MCF 10A (cell line): Measurements from ENCODE around the gene RPP30. TPM values are rescaled to one million over a fixed set of nuclear protein-coding genes. Genes with fewer than 3 reads are reported as not detected.
A peak's percentile ranks its signal among the peaks of the same experiment; 100 is the strongest.

ENCODE experiments used
- BruUV-seq: library from RNA; stranded (reverse); fragments of 400-500 nt; replicated peaks from 2 replicates; lab custom pipeline; 2021; lab: Mats Ljungman, UMichigan
- CTCF ChIA-PET: fragments of 300-600 bp; sonication (Branson Sonifier 250); formaldehyde crosslinking; extraction: SDS; loops from one replicate; lab custom pipeline; 2021; ENCODE audit warnings: antibody characterized with exemption, inconsistent platforms; lab: Yijun Ruan, JAX
- POLR2A ChIA-PET: fragments of 300-600, 350-650 bp; sonication (Branson Sonifier 250); formaldehyde crosslinking; extraction: SDS; loops from one replicate; lab custom pipeline; 2020; ENCODE audit warnings: antibody characterized with exemption, inconsistent platforms; lab: Yijun Ruan, JAX
- DNase-seq: peaks from one replicate; pipeline ENCODE4 v3.0.0-alpha.2; 2018; ENCODE audit not compliant: unreplicated experiment
- H3K27ac Mint-ChIP-seq: one replicate; pipeline ENCODE4 v1.8.0; 2022; ENCODE audit warnings: mild to moderate bottlenecking, low read depth, mixed read lengths; ENCODE audit not compliant: unreplicated experiment
- H3K27me3 Mint-ChIP-seq: one replicate; pipeline ENCODE4 v1.8.0; 2022; ENCODE audit warnings: mixed read lengths; ENCODE audit not compliant: insufficient read depth, unreplicated experiment
- H3K36me3 Mint-ChIP-seq: one replicate; pipeline ENCODE4 v1.8.0; 2022; ENCODE audit warnings: mild to moderate bottlenecking, moderate library complexity, mixed read lengths; ENCODE audit not compliant: insufficient read depth, unreplicated experiment
- H3K4me1 Mint-ChIP-seq: one replicate; pipeline ENCODE4 v1.8.0; 2022; ENCODE audit warnings: mixed read lengths; ENCODE audit not compliant: insufficient read depth, unreplicated experiment
- H3K4me3 Mint-ChIP-seq: one replicate; pipeline ENCODE4 v1.8.0; 2022; ENCODE audit warnings: mild to moderate bottlenecking, moderate library complexity, mixed read lengths; ENCODE audit not compliant: unreplicated experiment
- H3K9me3 Mint-ChIP-seq: one replicate; pipeline ENCODE4 v1.8.0; 2022; ENCODE audit warnings: mixed read lengths; ENCODE audit not compliant: unreplicated experiment
- intact Hi-C: fragments of 100-400 bp; cut with micrococcal nuclease; formaldehyde crosslinking; loops from 2 replicates; pipeline ENCODE4 v1.14.1; 2022
- total RNA-seq: library from RNA; stranded (reverse); gene quantifications from 2 replicates; pipeline ENCODE4 v1.2.3, GENCODE V29; 2022
- TF ChIP-seq, protein P1 (sequence below): fragments of 200-600 bp; IDR thresholded peaks from one replicate; pipeline ENCODE4 v1.8.0; 2022; ENCODE audit warnings: antibody characterized with exemption, mild to moderate bottlenecking; ENCODE audit not compliant: unreplicated experiment

RPP30 gene
- total RNA-seq, 1 experiment from 2014 or later, result 41.8 TPM

GRCh38 chr10:90834326-90834725 lies 37.4 kb upstream of the RPP30 start:
- TF ChIP-seq, protein P1, sequence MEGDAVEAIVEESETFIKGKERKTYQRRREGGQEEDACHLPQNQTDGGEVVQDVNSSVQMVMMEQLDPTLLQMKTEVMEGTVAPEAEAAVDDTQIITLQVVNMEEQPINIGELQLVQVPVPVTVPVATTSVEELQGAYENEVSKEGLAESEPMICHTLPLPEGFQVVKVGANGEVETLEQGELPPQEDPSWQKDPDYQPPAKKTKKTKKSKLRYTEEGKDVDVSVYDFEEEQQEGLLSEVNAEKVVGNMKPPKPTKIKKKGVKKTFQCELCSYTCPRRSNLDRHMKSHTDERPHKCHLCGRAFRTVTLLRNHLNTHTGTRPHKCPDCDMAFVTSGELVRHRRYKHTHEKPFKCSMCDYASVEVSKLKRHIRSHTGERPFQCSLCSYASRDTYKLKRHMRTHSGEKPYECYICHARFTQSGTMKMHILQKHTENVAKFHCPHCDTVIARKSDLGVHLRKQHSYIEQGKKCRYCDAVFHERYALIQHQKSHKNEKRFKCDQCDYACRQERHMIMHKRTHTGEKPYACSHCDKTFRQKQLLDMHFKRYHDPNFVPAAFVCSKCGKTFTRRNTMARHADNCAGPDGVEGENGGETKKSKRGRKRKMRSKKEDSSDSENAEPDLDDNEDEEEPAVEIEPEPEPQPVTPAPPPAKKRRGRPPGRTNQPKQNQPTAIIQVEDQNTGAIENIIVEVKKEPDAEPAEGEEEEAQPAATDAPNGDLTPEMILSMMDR, result no peak
- Mint-ChIP-seq H3K9me3 (peaks cover 5% of the 10 kb centered on the region), H3K4me1 (peaks cover 28% of the 10 kb centered on the region), H3K36me3 (no peaks in the 10 kb centered on the region), H3K4me3 (no peak overlapping the region), H3K27ac (peak overlapping the region; percentile 76), H3K27me3 (no peaks in the 10 kb centered on the region)
- DNase-seq, result peak; percentile 46
- ChIA-PET CTCF (interaction anchor here (0.6 to 1.8 kb wide), 3 partner anchors 18 to 37 kb away, joined by 3 to 7 read pairs (median 3); partner anchors contain the start of gene RPP30), POLR2A (interaction anchor here (0.6 to 9.3 kb wide), 9 partner anchors 10 to 435 kb away, joined by 3 to 95 read pairs (median 9); partner anchors contain the start of gene HTR7)
- intact Hi-C loops, result no loop called here
- no TSS peak for BruUV-seq

DNA sequence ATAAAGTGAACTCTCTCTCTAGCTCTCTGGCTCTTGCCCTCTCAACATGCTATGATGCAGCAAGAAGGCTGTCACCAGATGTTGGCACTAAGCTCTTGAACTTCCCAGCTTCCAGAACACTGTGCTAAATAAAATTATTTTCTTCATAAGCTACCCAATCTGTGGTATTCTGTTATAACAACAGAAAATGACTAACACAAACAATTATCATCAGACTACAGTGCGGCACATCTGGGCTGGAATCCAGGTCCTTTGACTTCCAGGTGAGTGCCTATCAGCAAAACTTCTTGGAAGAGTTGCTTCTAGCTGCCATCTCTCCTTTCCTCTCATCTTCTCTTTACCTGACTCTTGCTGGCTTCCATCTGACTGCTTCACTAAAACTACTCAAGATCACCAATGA lies 34.3 kb upstream of the RPP30 start:
- intact Hi-C loops, result no loop called here
- no peak overlapping the region for H3K4me3 Mint-ChIP-seq
- no peaks in the 10 kb centered on the region for H3K27me3 Mint-ChIP-seq
- ChIA-PET CTCF (interaction anchor here (1.2 kb wide), 1 partner anchor 50 kb away, joined by 4 read pairs; no protein-coding TSS in a partner anchor), POLR2A (interaction anchor here (0.6 to 9.3 kb wide), 5 partner anchors 11 to 982 kb away, joined by 3 to 95 read pairs (median 5); partner anchors contain the start of gene HTR7)
- peak overlapping the region; percentile 1 for H3K27ac Mint-ChIP-seq
- TF ChIP-seq, protein P1, result no peak
- H3K9me3 Mint-ChIP-seq, result peaks cover 5% of the 10 kb centered on the region
- DNase-seq, result no peak
- no peaks in the 10 kb centered on the region for H3K36me3 Mint-ChIP-seq
- peaks cover 34% of the 10 kb centered on the region for H3K4me1 Mint-ChIP-seq
- BruUV-seq, result no TSS peak

GRCh38 chr10:90842725-90843124 lies 29.0 kb upstream of the RPP30 start:
- intact Hi-C loops, result no loop called here
- Mint-ChIP-seq H3K27ac (no peak overlapping the region), H3K4me1 (peaks cover 37% of the 10 kb centered on the region), H3K27me3 (no peaks in the 10 kb centered on the region), H3K4me3 (no peak overlapping the region), H3K36me3 (no peaks in the 10 kb centered on the region), H3K9me3 (peaks cover 5% of the 10 kb centered on the region)
- TF ChIP-seq, protein P1, result no peak
- CTCF ChIA-PET, result interaction anchor here (0.6 to 3.0 kb wide), 4 partner anchors 12 to 92 kb away, joined by 3 to 13 read pairs (median 4); no protein-coding TSS in a partner anchor
- DNase-seq, result no peak
- POLR2A ChIA-PET, result interaction anchor here (0.9 to 1.9 kb wide), 3 partner anchors 14 to 26 kb away, joined by 4 to 6 read pairs (median 5); no protein-coding TSS in a partner anchor
- BruUV-seq, result no TSS peak

GRCh38 chr10:90845726-90846125 lies 26.0 kb upstream of the RPP30 start:
- intact Hi-C loops, result no loop called here
- Mint-ChIP-seq H3K9me3 (peaks cover 8% of the 10 kb centered on the region), H3K4me3 (no peak overlapping the region), H3K36me3 (peaks cover 7% of the 10 kb centered on the region), H3K27me3 (no peaks in the 10 kb centered on the region), H3K27ac (no peak overlapping the region), H3K4me1 (peaks cover 34% of the 10 kb centered on the region)
- BruUV-seq, result no TSS peak
- no peak for DNase-seq
- ChIA-PET POLR2A (interaction anchor here (1.2 to 6.0 kb wide), 4 partner anchors 9 to 29 kb away, joined by 4 to 95 read pairs (median 46); partner anchors contain the start of gene HTR7), CTCF (interaction anchor here (1.0 to 3.0 kb wide), 2 partner anchors 58 to 95 kb away, joined by 3 to 13 read pairs; no protein-coding TSS in a partner anchor)
- TF ChIP-seq, protein P1, result no peak
